Chondrocyte (in vitro differentiated cells): ENCODE measurements around the gene NHLRC1. TPM values are rescaled to one million over a fixed set of nuclear protein-coding genes. Genes with fewer than 3 reads are reported as not detected.
A peak's percentile ranks its signal among the peaks of the same experiment; 100 is the strongest.

ENCODE experiments used
- DNase-seq: peaks from one replicate; pipeline ENCODE4 v3.0.0; 2021; ENCODE audit warnings: mixed read lengths, low spot score
- H3K27ac Mint-ChIP-seq: one replicate; pipeline ENCODE4 v1.8.0; 2021; ENCODE audit warnings: mild to moderate bottlenecking, moderate library complexity, mixed read lengths; ENCODE audit not compliant: unreplicated experiment
- H3K27me3 Mint-ChIP-seq: 2 replicates; pipeline ENCODE4 v1.8.0; 2021; ENCODE audit warnings: low read depth, mixed read lengths
- H3K36me3 Mint-ChIP-seq: 2 replicates; pipeline ENCODE4 v1.8.0; 2021; ENCODE audit warnings: low read depth, mixed read lengths
- H3K4me1 Mint-ChIP-seq: 2 replicates; pipeline ENCODE4 v1.8.0; 2021; ENCODE audit warnings: low read depth, mild to moderate bottlenecking, mixed read lengths
- H3K4me3 Mint-ChIP-seq: one replicate; pipeline ENCODE4 v1.8.0; 2021; ENCODE audit warnings: mild to moderate bottlenecking, moderate library complexity, mixed read lengths; ENCODE audit not compliant: unreplicated experiment
- H3K9me3 Mint-ChIP-seq: 2 replicates; pipeline ENCODE4 v1.8.0; 2021; ENCODE audit warnings: low read depth, mixed read lengths
- long read RNA-seq: library from polyadenylated mRNA; stranded (forward); transcript quantifications from one replicate; pipeline ENCODE4 v2.0.0, GENCODE V29; 2021
- total RNA-seq: library from RNA; stranded (reverse); gene quantifications from 3 replicates; pipeline ENCODE4 v1.2.1, GENCODE V29; 2021
- TF ChIP-seq, protein P1 (sequence below): fragments of 200-600 bp; sonication (generic); IDR thresholded peaks from 2 replicates; pipeline ENCODE4 v1.5.0; 2021; ENCODE audit warnings: antibody characterized with exemption, mild to moderate bottlenecking, moderate library complexity

Gene NHLRC1
- total RNA-seq, result 1.1 to 1.8 TPM (median 1.2 TPM) in 3 replicates
- long read RNA-seq, partial matches to known transcripts, result 0 of 3 reads
- long read RNA-seq, other reads (novel, unspliced or antisense), result 0 of 3 reads

DNA sequence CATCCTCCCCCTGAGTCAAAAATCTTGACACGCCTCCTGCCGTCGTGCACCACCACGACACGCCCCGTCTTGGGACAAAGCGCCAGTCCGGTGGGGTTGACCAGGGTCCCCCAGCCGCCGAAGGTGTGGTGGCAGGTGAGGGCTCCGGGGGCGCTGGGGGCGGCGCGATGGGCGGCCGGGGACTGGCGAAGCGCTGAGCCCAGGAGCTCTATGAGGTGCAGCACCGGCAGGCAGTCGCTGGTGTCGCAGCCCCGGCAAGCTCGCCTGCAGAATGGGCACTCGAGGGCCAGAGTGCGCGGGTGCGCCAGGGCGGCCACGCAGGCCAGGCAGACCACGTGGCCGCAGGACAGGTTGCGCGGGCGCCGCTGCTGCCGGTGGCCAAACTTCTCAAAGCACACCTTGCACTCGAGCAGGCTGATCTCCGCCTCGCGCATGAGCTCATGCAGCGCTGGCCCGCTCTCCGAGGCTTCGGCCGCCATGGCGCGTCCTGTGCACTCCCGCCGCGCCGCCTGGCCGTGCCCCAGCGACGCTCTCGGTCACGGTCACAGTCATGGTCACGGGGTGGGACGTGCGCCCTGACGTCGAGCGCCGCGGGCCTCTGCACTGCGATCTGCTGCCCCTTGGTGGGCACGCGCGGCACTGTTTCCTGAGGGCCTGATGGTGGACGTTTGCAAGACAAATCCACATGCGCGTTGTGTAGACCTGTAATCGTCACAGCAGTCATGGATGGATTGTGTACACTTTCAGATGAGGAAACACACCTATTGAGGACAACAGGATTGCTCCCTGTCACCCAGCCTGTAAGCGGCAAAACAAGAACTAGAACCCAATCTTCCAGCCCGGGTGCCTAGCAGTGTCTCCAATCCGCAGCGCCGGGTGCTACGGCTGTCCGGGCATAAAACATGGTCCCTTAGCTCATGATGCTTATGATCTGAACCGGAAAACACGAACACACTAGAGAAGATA is at the start of gene NHLRC1:
TSS of gene NHLRC1 (minus strand) at position 550 of the 966 bp plus-strand sequence. CDS start at position 479, 71 bp downstream.
- H3K27ac Mint-ChIP-seq, result peak within 1 kb of the TSS; percentile 69
- H3K36me3 Mint-ChIP-seq, result no peaks in the 10 kb centered on the region
- no peaks in the 10 kb centered on the region for H3K9me3 Mint-ChIP-seq
- TF ChIP-seq, protein P1, sequence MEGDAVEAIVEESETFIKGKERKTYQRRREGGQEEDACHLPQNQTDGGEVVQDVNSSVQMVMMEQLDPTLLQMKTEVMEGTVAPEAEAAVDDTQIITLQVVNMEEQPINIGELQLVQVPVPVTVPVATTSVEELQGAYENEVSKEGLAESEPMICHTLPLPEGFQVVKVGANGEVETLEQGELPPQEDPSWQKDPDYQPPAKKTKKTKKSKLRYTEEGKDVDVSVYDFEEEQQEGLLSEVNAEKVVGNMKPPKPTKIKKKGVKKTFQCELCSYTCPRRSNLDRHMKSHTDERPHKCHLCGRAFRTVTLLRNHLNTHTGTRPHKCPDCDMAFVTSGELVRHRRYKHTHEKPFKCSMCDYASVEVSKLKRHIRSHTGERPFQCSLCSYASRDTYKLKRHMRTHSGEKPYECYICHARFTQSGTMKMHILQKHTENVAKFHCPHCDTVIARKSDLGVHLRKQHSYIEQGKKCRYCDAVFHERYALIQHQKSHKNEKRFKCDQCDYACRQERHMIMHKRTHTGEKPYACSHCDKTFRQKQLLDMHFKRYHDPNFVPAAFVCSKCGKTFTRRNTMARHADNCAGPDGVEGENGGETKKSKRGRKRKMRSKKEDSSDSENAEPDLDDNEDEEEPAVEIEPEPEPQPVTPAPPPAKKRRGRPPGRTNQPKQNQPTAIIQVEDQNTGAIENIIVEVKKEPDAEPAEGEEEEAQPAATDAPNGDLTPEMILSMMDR, result peak; percentile 96
- peak within 1 kb of the TSS; percentile 71 for H3K4me3 Mint-ChIP-seq
- DNase-seq, result peak; percentile 97
- H3K4me1 Mint-ChIP-seq, result peaks cover 11% of the 10 kb centered on the region
- H3K27me3 Mint-ChIP-seq, result no peaks in the 10 kb centered on the region

DNA sequence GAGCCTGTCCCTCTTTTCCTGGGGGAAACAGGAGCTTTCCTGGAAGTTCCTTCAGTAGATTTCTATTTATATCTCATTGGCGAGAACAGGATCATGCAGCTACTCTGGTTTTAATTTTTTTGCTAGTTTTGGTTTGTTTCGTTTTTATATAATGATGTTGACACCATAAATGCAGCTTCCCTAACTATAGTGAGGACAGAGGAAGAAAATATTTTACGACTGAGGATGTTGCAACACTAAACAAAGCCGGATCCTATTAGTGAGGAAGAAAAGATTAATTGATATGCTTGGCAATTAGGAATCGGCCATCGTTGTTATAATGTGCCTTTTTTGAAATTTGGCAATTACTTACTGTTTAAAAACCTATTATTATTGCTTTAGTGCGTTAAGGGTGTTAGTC is 49.4 kb upstream of the NHLRC1 start:
- no peak for DNase-seq
- H3K36me3 Mint-ChIP-seq, result peaks cover 31% of the 10 kb centered on the region
- H3K4me1 Mint-ChIP-seq, result no peaks in the 10 kb centered on the region
- no peak overlapping the region for H3K27ac Mint-ChIP-seq
- TF ChIP-seq, protein P1, result no peak
- H3K4me3 Mint-ChIP-seq, result no peak overlapping the region
- peaks cover 14% of the 10 kb centered on the region for H3K9me3 Mint-ChIP-seq
- H3K27me3 Mint-ChIP-seq, result no peaks in the 10 kb centered on the region

DNA sequence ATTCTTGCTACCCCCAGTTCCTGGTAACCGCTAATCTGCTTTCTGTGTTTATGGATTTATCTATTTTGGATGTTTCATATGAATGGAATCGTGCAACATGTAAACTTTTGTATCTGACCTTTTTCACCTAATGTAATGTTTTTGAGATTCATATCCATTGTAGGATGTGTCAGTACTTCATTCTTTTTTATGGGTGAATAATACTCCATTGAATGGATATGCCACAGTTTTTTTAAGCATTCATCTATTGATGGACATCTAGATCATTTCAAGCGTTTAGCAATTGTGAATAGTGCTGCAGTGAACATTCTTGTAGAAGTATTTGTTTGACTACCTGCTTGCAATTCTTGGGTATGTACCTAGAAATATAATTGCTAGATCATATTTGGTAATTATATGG is 45.8 kb upstream of the NHLRC1 start:
- DNase-seq, result no peak
- peaks cover 8% of the 10 kb centered on the region for H3K4me1 Mint-ChIP-seq
- peaks cover 14% of the 10 kb centered on the region for H3K36me3 Mint-ChIP-seq
- H3K9me3 Mint-ChIP-seq, result no peaks in the 10 kb centered on the region
- no peak overlapping the region for H3K4me3 Mint-ChIP-seq
- H3K27me3 Mint-ChIP-seq, result no peaks in the 10 kb centered on the region
- TF ChIP-seq, protein P1, result no peak
- no peak overlapping the region for H3K27ac Mint-ChIP-seq

DNA sequence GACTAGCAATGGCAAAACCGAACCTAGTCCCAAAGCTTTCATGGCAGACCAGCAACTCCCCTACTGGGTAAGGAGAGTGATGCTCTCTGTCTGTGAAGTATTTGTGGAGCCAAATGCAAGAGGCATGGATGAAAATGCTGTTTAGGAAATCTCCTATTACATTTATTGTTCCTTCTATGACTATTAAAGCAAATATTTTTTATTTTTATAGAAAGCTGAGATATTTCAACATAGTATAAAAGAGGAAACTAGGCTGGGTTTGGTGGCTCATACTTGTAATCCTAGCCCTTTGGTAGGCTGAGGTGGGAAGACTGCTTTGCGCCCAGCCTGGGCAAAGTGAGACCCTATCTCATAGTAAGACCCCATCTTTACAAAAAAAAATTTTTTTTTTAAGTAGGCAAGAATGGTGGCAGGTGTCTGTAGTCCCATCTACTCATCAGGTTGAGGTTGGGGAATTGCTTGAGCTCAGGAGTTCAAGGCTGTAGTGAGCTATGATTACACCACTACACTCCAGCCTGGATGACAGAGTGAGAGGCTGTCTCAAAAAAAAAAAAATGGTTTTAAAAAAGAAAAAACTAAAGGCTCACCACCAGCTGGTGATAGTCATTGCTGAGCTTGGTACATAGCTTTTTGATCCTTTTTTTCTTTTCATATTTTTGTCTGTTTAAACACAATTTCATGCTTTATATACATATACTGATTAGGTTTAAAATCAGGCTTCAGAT is 44.0 kb upstream of the NHLRC1 start:
- H3K27me3 Mint-ChIP-seq, result no peaks in the 10 kb centered on the region
- peaks cover 22% of the 10 kb centered on the region for H3K36me3 Mint-ChIP-seq
- no peak for DNase-seq
- H3K4me1 Mint-ChIP-seq, result peaks cover 10% of the 10 kb centered on the region
- TF ChIP-seq, protein P1, result peak; percentile 15
- no peak overlapping the region for H3K4me3 Mint-ChIP-seq
- H3K27ac Mint-ChIP-seq, result peak overlapping the region; percentile 8
- H3K9me3 Mint-ChIP-seq, result no peaks in the 10 kb centered on the region

DNA sequence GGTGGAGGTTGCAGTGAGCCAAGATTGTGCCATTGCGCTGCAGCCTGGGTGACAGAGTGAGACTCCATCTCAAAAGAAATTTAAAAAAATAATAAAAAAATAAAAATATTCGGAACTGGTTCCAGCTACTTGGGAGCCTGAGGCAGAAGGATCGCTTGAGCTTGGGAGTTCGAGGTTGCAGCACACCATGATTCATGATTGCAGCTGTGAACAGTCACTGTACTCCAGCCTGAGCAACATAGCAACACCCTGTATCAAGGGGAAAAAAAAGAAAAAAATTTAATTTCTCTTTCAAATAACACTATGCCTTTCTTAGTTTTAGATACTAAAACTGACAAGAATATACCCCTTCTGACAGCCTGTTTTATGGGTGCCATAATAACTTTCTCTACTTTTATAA is 43.3 kb upstream of the NHLRC1 start:
- TF ChIP-seq, protein P1, result no peak
- H3K9me3 Mint-ChIP-seq, result no peaks in the 10 kb centered on the region
- peaks cover 15% of the 10 kb centered on the region for H3K4me1 Mint-ChIP-seq
- peak overlapping the region; percentile 8 for H3K27ac Mint-ChIP-seq
- DNase-seq, result no peak
- H3K27me3 Mint-ChIP-seq, result no peaks in the 10 kb centered on the region
- H3K36me3 Mint-ChIP-seq, result peaks cover 21% of the 10 kb centered on the region
- H3K4me3 Mint-ChIP-seq, result no peak overlapping the region
